Activated T-helper 1 cell treated with anti-CD3 and anti-CD28 coated beads, Interleukin-12 subunit alpha, Interleukin-12 subunit beta, Interleukin-2, Interleukin-4 antibody, amounts not matched to agents 30 ng/mL and 10 ng/mL and 1 ng/mL, durations not matched to agents 14 hours and 24 hours and 36 hours (primary cell): ENCODE results near the gene FYCO1. TPM values are rescaled to one million over a fixed set of nuclear protein-coding genes. Genes with fewer than 3 reads are reported as not detected.

Source experiments
- DNase-seq: peaks from one replicate; pipeline ENCODE4 v3.0.0; 2021; ENCODE audit warnings: low spot score
- H3K27ac Mint-ChIP-seq: one replicate; pipeline ENCODE4 v1.8.0; 2021; ENCODE audit warnings: mild to moderate bottlenecking, mixed read lengths
- H3K27me3 Mint-ChIP-seq: one replicate; pipeline ENCODE4 v1.8.0; 2022; ENCODE audit warnings: mild to moderate bottlenecking, moderate library complexity, mixed read lengths; ENCODE audit not compliant: insufficient read depth
- H3K36me3 Mint-ChIP-seq: one replicate; pipeline ENCODE4 v1.8.0; 2021; ENCODE audit warnings: low read depth, mixed read lengths
- H3K4me1 Mint-ChIP-seq: one replicate; pipeline ENCODE4 v1.8.0; 2021; ENCODE audit warnings: low read depth, mixed read lengths
- H3K4me3 Mint-ChIP-seq: one replicate; pipeline ENCODE4 v1.8.0; 2021; ENCODE audit warnings: mild to moderate bottlenecking, moderate library complexity, mixed read lengths
- H3K9me3 Mint-ChIP-seq: one replicate; pipeline ENCODE4 v1.8.0; 2021; ENCODE audit warnings: mixed read lengths
- intact Hi-C: fragments of 100-400 bp; cut with micrococcal nuclease; formaldehyde crosslinking; loops from one replicate; pipeline ENCODE4 v1.15.1; 2024
- total RNA-seq: library from RNA; stranded (reverse); gene quantifications from 2 replicates; pipeline ENCODE4 v1.2.3, GENCODE V29; 2022

FYCO1 gene
- total RNA-seq, 1 donor from 2014 or later, result 16.3 TPM

DNA sequence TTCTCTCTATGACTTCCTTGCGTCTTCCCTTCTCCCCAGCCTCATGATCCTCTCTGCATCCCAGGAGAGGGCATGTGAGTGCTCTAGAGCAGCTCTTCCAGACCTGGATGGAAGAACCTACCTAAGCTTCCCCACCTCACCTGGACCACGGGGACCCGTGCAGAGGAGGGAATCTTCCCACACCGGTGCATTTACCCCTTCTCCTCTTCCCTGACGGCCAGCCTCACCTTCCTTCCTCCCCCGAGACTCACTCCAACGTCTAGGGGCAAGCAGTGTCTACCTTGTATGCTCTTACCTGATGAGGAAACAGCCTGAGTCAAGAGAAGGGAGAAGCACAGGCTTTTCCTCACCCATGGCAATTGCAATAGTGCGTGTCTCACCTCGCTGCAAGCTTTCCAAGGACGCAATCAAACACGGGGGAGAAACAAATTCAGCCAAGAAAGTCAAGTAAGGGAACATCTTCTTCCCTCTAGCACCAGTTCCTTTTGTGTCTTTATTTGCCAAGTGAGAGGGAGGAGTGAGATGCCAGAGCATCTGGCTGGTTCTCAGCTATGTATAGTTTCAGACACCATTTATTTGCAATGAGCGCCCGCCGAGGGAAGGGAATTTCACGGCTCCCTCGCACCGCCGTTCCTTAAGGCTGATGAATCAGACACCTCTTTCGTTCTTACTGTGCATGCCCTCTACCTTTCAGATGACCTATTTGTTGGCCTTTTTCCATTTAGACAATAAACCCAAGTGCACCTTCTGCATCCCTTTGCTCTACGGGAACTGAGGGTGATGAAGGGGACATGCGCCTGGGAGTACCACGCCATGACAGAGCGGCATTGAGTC lies 111.0 kb downstream of the FYCO1 start:
- Mint-ChIP-seq H3K27me3 (peaks cover 35% of the 10 kb centered on the region), H3K36me3 (no peaks in the 10 kb centered on the region), H3K4me3 (no peak overlapping the region), H3K4me1 (peaks cover 30% of the 10 kb centered on the region), H3K9me3 (no peaks in the 10 kb centered on the region), H3K27ac (no peak overlapping the region)
- DNase-seq, result no peak
- intact Hi-C loops, result no loop called here

DNA sequence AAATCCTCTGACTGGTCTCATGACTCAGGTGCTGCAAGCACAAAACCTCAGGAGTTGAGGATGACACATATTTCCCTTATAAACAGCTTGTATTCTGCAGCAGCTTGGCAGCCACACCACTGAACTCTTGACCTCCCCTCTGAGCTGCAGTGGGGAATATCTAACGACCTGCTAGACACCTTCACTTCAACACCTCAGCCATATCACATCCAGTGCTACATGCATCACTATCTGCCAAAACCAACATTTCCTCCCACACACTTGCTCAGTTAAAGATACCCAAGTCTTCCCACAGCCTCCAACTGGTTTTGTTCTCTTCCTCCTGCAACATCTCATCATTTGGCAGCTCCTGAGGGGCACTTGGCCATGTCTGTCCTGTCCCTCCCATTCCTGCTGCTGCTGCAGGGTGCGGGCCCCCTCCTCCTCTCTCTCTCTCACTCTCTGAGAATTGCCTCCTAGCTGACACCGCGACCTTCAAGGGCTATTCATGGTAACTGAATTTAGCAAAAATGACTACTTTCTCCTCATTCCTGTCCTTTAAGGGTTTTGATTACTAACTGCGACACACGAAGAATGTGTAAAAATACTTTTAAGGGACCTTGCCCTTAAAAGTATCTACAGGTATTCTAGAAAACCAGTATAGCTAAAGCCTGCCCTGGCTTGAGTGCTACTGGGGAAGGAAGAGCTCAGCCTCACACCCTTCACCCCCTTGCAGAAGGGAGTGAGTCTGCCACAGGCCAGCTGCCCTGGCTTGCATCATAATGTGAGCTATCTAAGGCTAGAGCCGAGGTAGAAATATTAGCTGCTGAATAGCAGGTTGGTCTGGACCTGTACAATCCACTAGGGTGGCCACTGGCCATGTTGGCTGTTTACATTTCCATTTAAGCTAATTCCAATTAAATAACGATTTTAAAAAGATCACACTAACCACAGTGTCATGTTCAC lies 114.3 kb downstream of the FYCO1 start:
- Mint-ChIP-seq H3K9me3 (no peaks in the 10 kb centered on the region), H3K27ac (peak overlapping the region; percentile 3), H3K4me1 (peaks cover 24% of the 10 kb centered on the region), H3K27me3 (peaks cover 42% of the 10 kb centered on the region), H3K36me3 (no peaks in the 10 kb centered on the region), H3K4me3 (no peak overlapping the region)
- intact Hi-C loops, result loop anchor here (1.0 to 2.0 kb wide), 5 partner anchors 11 to 55 kb away; no protein-coding TSS in a partner anchor
- DNase-seq, result no peak

DNA sequence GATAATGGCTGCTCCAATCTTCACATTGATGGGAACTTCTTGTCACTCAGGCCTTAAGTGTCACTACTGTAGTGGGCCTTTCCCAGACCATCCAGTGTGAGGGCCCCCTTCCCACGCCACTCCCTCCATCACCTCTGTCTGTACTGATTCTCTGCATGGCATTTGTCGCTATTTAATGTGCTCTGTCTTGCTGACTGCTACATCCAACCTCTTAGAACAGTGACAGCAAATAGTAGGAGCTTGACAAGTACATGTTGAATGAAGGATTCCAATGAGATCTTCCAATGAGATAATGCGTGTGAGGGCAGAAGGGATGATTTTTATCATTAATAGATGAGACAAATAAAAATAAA lies 114.9 kb downstream of the FYCO1 start:
- H3K27ac Mint-ChIP-seq, result no peak overlapping the region
- peaks cover 24% of the 10 kb centered on the region for H3K4me1 Mint-ChIP-seq
- H3K4me3 Mint-ChIP-seq, result no peak overlapping the region
- H3K9me3 Mint-ChIP-seq, result no peaks in the 10 kb centered on the region
- no peaks in the 10 kb centered on the region for H3K36me3 Mint-ChIP-seq
- no peak for DNase-seq
- intact Hi-C loops, result loop anchor here (1.0 to 2.0 kb wide), 5 partner anchors 10 to 54 kb away; no protein-coding TSS in a partner anchor
- peaks cover 46% of the 10 kb centered on the region for H3K27me3 Mint-ChIP-seq

DNA sequence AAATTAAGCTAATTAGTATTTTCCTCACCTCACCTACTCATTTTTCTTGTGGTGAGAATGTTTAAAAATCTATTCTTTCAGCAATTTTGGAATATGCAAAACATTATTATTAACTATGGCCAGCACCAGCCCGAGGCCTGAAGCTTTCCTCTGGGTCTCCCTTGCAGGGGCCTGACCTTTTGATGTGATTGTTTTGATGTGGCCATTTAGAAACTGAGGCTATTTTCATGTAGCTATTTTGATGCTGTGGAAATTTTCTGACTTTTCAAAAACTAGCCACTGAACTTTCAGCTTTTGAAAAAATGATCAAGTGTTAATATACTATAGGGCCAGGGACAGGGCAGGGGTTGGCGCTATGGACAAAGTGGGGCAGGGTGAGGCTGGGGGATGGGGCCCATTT lies 117.5 kb downstream of the FYCO1 start:
- intact Hi-C loops, result no loop called here
- no peak overlapping the region for H3K27ac Mint-ChIP-seq
- H3K36me3 Mint-ChIP-seq, result peaks cover 2% of the 10 kb centered on the region
- peaks cover 21% of the 10 kb centered on the region for H3K4me1 Mint-ChIP-seq
- no peak for DNase-seq
- peaks cover 44% of the 10 kb centered on the region for H3K27me3 Mint-ChIP-seq
- no peak overlapping the region for H3K4me3 Mint-ChIP-seq
- H3K9me3 Mint-ChIP-seq, result peaks cover 6% of the 10 kb centered on the region

DNA sequence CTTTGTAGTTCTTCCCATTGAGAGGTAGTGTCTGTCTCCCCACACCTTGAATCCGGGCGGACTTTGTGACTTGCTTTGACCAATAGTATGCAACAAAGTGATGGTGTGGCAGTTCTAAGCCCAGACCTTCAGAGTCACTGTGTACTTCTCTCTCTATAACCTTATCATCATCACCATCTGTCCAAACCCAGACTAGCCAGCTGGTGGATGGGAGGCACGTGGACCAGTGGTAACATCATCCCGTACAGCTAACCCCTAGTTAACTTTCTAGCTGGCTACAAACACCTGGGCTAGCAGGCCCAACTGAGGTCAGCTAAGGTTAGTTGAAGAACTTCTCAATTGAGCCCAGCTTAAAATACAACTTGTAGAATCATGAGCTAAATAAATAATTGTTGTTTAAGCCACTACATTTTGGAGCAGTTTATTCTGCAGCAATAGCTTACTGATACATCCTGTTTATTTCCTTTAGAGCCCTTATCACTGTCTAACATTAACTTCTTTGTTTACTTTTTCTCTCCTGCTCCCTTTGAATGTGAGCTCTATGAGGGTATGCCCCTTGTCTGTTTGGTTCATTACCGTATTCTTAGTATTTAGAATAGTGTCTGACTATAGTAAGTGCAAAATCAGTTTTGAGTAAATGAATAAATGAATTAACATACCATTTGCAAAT lies 120.8 kb downstream of the FYCO1 start:
- Mint-ChIP-seq H3K27me3 (peaks cover 41% of the 10 kb centered on the region), H3K4me3 (no peak overlapping the region), H3K9me3 (peaks cover 6% of the 10 kb centered on the region), H3K4me1 (peaks cover 17% of the 10 kb centered on the region), H3K36me3 (peaks cover 2% of the 10 kb centered on the region), H3K27ac (no peak overlapping the region)
- DNase-seq, result no peak
- intact Hi-C loops, result no loop called here

DNA sequence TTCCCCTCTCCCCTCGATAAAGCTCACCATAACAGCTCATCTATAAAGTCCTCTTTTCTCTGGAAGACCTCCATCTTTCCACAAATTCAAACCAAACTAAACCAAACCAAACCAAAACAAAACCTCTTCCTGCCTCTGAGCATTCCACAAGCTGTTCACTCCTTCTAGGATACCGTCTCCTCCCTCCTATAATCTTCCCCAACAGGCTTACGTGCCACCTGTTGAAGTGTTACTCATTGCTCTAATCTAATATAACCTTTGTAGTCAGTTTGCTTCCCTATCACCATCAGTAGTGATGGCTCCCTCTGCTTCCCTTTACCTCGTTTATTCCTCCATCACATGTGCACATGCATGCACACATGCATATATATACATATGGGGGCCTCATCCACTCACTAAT lies 122.0 kb downstream of the FYCO1 start:
- intact Hi-C loops, result no loop called here
- H3K4me1 Mint-ChIP-seq, result peaks cover 21% of the 10 kb centered on the region
- H3K4me3 Mint-ChIP-seq, result no peak overlapping the region
- H3K9me3 Mint-ChIP-seq, result peaks cover 6% of the 10 kb centered on the region
- peaks cover 43% of the 10 kb centered on the region for H3K27me3 Mint-ChIP-seq
- no peak for DNase-seq
- H3K27ac Mint-ChIP-seq, result no peak overlapping the region
- peaks cover 2% of the 10 kb centered on the region for H3K36me3 Mint-ChIP-seq

DNA sequence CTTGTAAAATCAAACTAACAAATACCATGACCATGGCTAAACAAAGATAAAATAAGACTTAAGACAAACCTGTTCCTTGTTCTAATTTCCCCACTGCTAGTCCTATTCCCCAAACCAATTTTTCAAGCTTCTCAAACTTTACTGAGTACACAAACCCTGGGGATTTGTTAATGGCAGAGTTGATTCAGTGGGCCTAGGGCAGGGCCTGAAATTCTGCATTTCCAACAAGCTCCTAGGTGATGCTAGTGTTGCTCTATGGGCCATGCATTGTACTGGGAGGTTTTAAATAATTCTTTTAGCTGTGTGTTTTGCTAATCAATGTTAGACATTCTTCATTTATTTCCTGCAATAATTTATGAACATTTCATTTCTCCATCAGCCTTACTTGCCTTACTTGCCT lies 122.6 kb downstream of the FYCO1 start:
- Mint-ChIP-seq H3K9me3 (peaks cover 6% of the 10 kb centered on the region), H3K4me1 (peaks cover 21% of the 10 kb centered on the region), H3K4me3 (no peak overlapping the region), H3K36me3 (peaks cover 2% of the 10 kb centered on the region), H3K27me3 (peaks cover 44% of the 10 kb centered on the region), H3K27ac (no peak overlapping the region)
- no peak for DNase-seq
- intact Hi-C loops, result no loop called here

DNA sequence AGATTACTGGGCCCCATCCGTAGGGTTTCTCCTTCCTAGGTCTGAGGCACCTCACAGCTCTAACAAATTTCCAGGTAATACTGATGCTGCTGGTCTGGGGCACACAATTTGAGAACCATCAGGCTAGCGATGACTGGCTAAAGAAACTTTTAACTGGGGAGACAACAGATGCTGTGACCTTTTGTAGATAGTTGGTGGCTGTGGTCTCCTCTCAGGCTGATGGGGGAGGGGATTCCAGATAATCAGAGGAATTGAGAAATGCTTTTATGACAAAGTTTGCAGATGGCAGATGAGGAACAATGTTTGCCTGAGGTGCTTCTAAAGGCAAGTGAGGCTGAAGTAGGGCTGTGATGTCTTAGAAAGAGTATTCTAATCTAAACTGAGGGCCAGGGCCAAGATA lies 123.1 kb downstream of the FYCO1 start:
- peaks cover 21% of the 10 kb centered on the region for H3K4me1 Mint-ChIP-seq
- DNase-seq, result no peak
- H3K27me3 Mint-ChIP-seq, result peaks cover 44% of the 10 kb centered on the region
- intact Hi-C loops, result no loop called here
- H3K27ac Mint-ChIP-seq, result no peak overlapping the region
- peaks cover 2% of the 10 kb centered on the region for H3K36me3 Mint-ChIP-seq
- H3K4me3 Mint-ChIP-seq, result no peak overlapping the region
- H3K9me3 Mint-ChIP-seq, result peaks cover 6% of the 10 kb centered on the region

DNA sequence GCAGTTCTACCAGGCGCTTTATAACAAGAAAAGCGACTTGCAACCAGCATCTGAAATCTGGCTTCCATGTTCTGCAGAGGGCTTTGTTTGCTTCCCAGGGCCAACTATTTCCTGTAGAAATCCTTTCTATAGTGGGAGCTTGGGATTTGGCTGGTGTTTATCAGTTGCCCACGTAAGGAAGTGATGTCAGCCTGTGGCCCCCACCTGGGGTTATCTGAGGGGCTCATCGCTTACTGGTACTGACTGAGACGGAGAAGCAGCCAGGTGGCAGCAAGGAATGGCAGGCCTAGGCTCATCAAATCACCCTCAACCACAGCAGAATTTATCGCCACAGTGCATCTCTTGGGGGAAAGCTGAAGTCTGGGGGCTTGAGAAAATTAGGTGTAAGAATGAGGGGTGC lies 123.8 kb downstream of the FYCO1 start:
- Mint-ChIP-seq H3K36me3 (peaks cover 2% of the 10 kb centered on the region), H3K4me1 (peaks cover 21% of the 10 kb centered on the region), H3K27me3 (peaks cover 47% of the 10 kb centered on the region), H3K9me3 (peaks cover 6% of the 10 kb centered on the region), H3K4me3 (no peak overlapping the region), H3K27ac (no peak overlapping the region)
- no peak for DNase-seq
- intact Hi-C loops, result no loop called here

DNA sequence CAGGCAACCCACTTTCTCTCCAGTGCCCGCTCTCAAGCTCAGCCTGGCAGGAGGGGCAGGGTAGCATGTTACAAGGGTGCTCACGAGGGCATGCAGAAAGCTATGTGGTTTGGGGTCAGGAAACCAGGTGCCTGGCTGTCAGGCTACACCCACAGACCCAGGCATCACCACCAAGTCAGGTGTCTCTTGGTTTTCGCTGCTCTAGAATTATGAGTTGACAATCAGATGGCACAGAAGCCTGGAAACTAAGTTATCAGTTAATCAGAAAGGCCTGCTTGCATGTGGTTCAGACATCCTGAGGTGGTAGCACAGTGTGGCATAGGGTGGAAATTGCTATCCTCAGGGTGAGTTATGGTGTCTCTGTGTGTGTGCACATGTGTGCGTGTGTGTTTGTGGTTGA lies 125.5 kb downstream of the FYCO1 start:
- Mint-ChIP-seq H3K4me1 (peaks cover 28% of the 10 kb centered on the region), H3K27ac (no peak overlapping the region), H3K36me3 (peaks cover 1% of the 10 kb centered on the region), H3K4me3 (no peak overlapping the region), H3K27me3 (peaks cover 41% of the 10 kb centered on the region), H3K9me3 (peaks cover 6% of the 10 kb centered on the region)
- peak; percentile 27 for DNase-seq
- intact Hi-C loops, result loop anchor here (1.0 kb wide), 1 partner anchor 11 kb away; no protein-coding TSS in a partner anchor

DNA sequence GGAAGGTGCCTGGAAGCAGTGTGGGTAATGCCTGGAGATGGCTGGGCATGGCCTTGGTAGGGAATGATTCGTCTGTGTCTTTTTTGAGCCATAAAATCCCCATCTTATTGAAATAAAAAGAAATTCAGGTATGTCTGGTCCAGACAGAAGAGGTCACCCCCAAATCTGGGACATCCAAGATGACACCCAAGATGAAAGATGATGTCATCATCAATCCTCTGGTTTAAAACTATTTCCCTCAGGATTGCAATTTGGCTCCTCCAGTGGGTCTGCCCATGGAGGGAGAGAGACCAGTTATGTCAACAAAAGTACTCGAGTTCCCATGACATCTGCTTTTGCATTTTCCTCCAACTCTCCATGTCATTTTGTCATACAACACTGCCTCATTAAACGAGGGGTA lies 126.0 kb downstream of the FYCO1 start:
- Mint-ChIP-seq H3K27ac (no peak overlapping the region), H3K4me1 (peaks cover 31% of the 10 kb centered on the region), H3K4me3 (no peak overlapping the region), H3K9me3 (peaks cover 6% of the 10 kb centered on the region), H3K36me3 (no peaks in the 10 kb centered on the region), H3K27me3 (peaks cover 40% of the 10 kb centered on the region)
- intact Hi-C loops, result loop anchor here (1.0 kb wide), 1 partner anchor 12 kb away; no protein-coding TSS in a partner anchor
- DNase-seq, result no peak

DNA sequence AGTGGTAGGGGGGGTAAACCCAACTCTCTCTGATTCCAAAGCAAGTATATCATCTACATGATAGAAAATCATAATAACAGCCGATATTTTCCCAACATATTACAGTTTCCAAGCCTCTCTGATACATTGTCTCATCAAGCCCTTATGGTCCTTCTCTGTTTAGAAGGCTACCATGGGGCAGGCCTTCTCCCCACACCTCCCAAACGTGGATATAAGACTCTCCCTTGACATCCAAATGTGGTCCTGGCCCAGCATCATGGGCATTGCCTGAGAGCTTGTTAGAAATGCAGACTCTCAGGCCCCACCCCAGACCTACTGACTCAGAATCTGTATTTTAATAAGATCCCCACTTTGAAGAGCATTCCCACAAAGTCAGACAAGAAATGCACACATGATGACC lies 127.0 kb downstream of the FYCO1 start:
- intact Hi-C loops, result no loop called here
- Mint-ChIP-seq H3K27ac (no peak overlapping the region), H3K36me3 (no peaks in the 10 kb centered on the region), H3K4me3 (no peak overlapping the region), H3K27me3 (peaks cover 36% of the 10 kb centered on the region), H3K9me3 (peaks cover 4% of the 10 kb centered on the region), H3K4me1 (peaks cover 32% of the 10 kb centered on the region)
- DNase-seq, result no peak
